HEK293 (cell line): ENCODE data around the gene KIF5A.

Experiments
- CTCF ChIA-PET: fragments of 350-600 bp; formaldehyde crosslinking; extraction: SDS; loops from one replicate; lab custom pipeline; 2021; ENCODE audit warnings: antibody characterized with exemption; lab: Yijun Ruan, JAX
- POLR2A ChIA-PET: fragments of 300-600 bp; formaldehyde crosslinking; extraction: SDS; loops from one replicate; lab custom pipeline; 2020; ENCODE audit warnings: antibody characterized with exemption, inconsistent platforms; lab: Yijun Ruan, JAX
- H3K27ac ChIP-seq: fragments of 200-500 bp; sonication (Bioruptor generic); 2 replicates; pipeline ENCODE4 v1.5.1; 2014; ENCODE audit warnings: low read depth, low read length, control low read depth, inconsistent platforms; ENCODE audit errors: extremely low read depth
- H3K36me3 ChIP-seq, 2 experiments: fragments of 200-500 bp in 1 of 2; sonication (Bioruptor generic) in 1 of 2; 1 replicate in 1 of 2; 2 replicates in 1 of 2; pipeline ENCODE4 v1.5.1; 2014 to 2017; ENCODE audit warnings: inconsistent platforms in 2 of 2, low read length in 2 of 2; ENCODE audit not compliant: control insufficient read depth in 2 of 2, insufficient read depth in 1 of 2
- H3K4me1 ChIP-seq: fragments of 200-500 bp; sonication (Bioruptor generic); 2 replicates; pipeline ENCODE4 v1.5.1; 2014; ENCODE audit warnings: mild to moderate bottlenecking, low read length, inconsistent platforms; ENCODE audit not compliant: control insufficient read depth, insufficient read depth
- H3K4me3 ChIP-seq: 2 replicates; pipeline ENCODE4 v1.5.1; 2011; ENCODE audit warnings: low read depth, mild to moderate bottlenecking, control low read depth, low read length, moderate library complexity
- H3K9me3 ChIP-seq: fragments of 200-500 bp; sonication (Bioruptor generic); 2 replicates; pipeline ENCODE4 v1.5.1; 2014; ENCODE audit warnings: low read depth, low read length, inconsistent platforms; ENCODE audit not compliant: control insufficient read depth, insufficient read depth
- HIC1 ChIP-seq: fragments of 450-650 bp; formaldehyde crosslinking; IDR thresholded peaks from 2 replicates; pipeline ENCODE4 v1.5.1; 2016; ENCODE audit warnings: missing biosample characterization, missing genetic modification characterization
- MYNN ChIP-seq: fragments of 450-650 bp; formaldehyde crosslinking; IDR thresholded peaks from 2 replicates; pipeline ENCODE4 v1.5.1; 2016; ENCODE audit warnings: missing biosample characterization, missing genetic modification characterization, borderline replicate concordance
- PRDM4 ChIP-seq: fragments of 450-650 bp; formaldehyde crosslinking; IDR thresholded peaks from 2 replicates; pipeline ENCODE4 v1.5.1; 2017; ENCODE audit warnings: missing biosample characterization, missing genetic modification characterization
- TRIM28 ChIP-seq: IDR thresholded peaks from 2 replicates; pipeline ENCODE4 v1.6.1; 2011; ENCODE audit warnings: low read length, control low read depth, borderline replicate concordance
- ZFHX2 ChIP-seq: fragments of 450-650 bp; formaldehyde crosslinking; conservative IDR thresholded peaks from 2 replicates; pipeline ENCODE4 v1.5.1; 2016; ENCODE audit warnings: missing biosample characterization, missing genetic modification characterization
- ZFP37 ChIP-seq: fragments of 450-650 bp; formaldehyde crosslinking; IDR thresholded peaks from 2 replicates; pipeline ENCODE4 v1.5.1; 2016; ENCODE audit warnings: missing biosample characterization, missing genetic modification characterization
- ZNF121 ChIP-seq: fragments of 450-650 bp; formaldehyde crosslinking; IDR thresholded peaks from 2 replicates; pipeline ENCODE4 v1.5.1; 2016; ENCODE audit warnings: missing biosample characterization, missing genetic modification characterization
- ZNF138 ChIP-seq: fragments of 450-650 bp; formaldehyde crosslinking; IDR thresholded peaks from 2 replicates; pipeline ENCODE4 v1.5.1; 2016; ENCODE audit warnings: missing biosample characterization, missing genetic modification characterization, borderline replicate concordance
- ZNF214 ChIP-seq: fragments of 450-650 bp; formaldehyde crosslinking; IDR thresholded peaks from 2 replicates; pipeline ENCODE4 v1.5.1; 2017; ENCODE audit warnings: missing biosample characterization, mild to moderate bottlenecking, missing genetic modification characterization, borderline replicate concordance
- ZNF274 ChIP-seq, 2 experiments: fragments of 200-500 bp in 1 of 2; fragments of 450-650 bp in 1 of 2; sonication (Bioruptor generic) in 1 of 2; formaldehyde crosslinking in 1 of 2; IDR thresholded peaks; 2 replicates each; pipeline versions ENCODE4 v1.5.1 to v1.6.1; 2014 to 2016; ENCODE audit warnings: borderline replicate concordance in 1 of 2, inconsistent platforms in 1 of 2, low read length in 1 of 2, missing biosample characterization in 1 of 2, missing genetic modification characterization in 1 of 2
- ZNF37A ChIP-seq: fragments of 450-650 bp; IDR thresholded peaks from 2 replicates; pipeline ENCODE4 v1.5.1; 2018; ENCODE audit warnings: missing biosample characterization, missing genetic modification characterization
- ZNF391 ChIP-seq: fragments of 450-650 bp; formaldehyde crosslinking; IDR thresholded peaks from 2 replicates; pipeline ENCODE4 v1.5.1; 2016; ENCODE audit warnings: low read depth, missing biosample characterization, missing genetic modification characterization, borderline replicate concordance
- ZNF433 ChIP-seq: fragments of 450-650 bp; formaldehyde crosslinking; IDR thresholded peaks from 2 replicates; pipeline ENCODE4 v1.5.1; 2016; ENCODE audit warnings: missing biosample characterization, missing genetic modification characterization, low read depth
- ZNF510 ChIP-seq: fragments of 450-650 bp; formaldehyde crosslinking; IDR thresholded peaks from 2 replicates; pipeline ENCODE4 v1.5.1; 2018; ENCODE audit warnings: mild to moderate bottlenecking, missing genetic modification characterization, missing biosample characterization; ENCODE audit not compliant: insufficient replicate concordance
- ZNF521 ChIP-seq: fragments of 450-650 bp; formaldehyde crosslinking; IDR thresholded peaks from 2 replicates; pipeline ENCODE4 v1.5.1; 2017; ENCODE audit warnings: missing biosample characterization, mild to moderate bottlenecking, missing genetic modification characterization
- ZNF791 ChIP-seq: fragments of 450-650 bp; formaldehyde crosslinking; IDR thresholded peaks from 2 replicates; pipeline ENCODE4 v1.5.1; 2016; ENCODE audit warnings: missing biosample characterization, missing genetic modification characterization
- ZNF792 ChIP-seq: fragments of 450-650 bp; formaldehyde crosslinking; IDR thresholded peaks from 2 replicates; pipeline ENCODE4 v1.5.1; 2016; ENCODE audit warnings: missing biosample characterization, missing genetic modification characterization
- ZNF830 ChIP-seq: fragments of 450-650 bp; IDR thresholded peaks from 2 replicates; pipeline ENCODE4 v1.5.0; 2018; ENCODE audit warnings: missing biosample characterization, missing genetic modification characterization, low read depth, mild to moderate bottlenecking, moderate library complexity
- TF ChIP-seq, protein P1 (sequence below): fragments of 450-650 bp; formaldehyde crosslinking; IDR thresholded peaks from 2 replicates; pipeline ENCODE4 v1.5.1; 2016; ENCODE audit warnings: missing biosample characterization, missing genetic modification characterization
- TF ChIP-seq, protein P2 (sequence below): fragments of 450-650 bp; formaldehyde crosslinking; IDR thresholded peaks from 2 replicates; pipeline ENCODE4 v1.5.1; 2017; ENCODE audit warnings: missing biosample characterization, missing genetic modification characterization

KIF5A gene

DNA sequence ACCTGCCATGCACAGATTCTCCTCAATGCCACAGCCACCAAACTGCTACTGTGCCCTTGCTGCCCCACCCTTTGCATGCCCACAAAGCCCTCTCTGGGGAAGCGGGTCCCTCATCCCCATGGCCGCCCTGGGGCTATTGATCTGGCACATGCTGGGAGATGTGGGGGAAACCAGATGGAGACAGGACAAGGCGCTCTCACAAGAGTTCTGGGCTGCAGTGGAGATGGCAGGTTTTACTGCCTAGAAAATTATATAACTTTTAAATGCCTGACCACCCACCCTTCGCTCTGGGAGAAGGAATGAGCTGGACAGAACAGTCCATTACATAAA, 30.6 kb downstream of the KIF5A start:
- Histone ChIP-seq H3K9me3 (no peaks in the 10 kb centered on the region), H3K36me3 (peaks cover 8 to 62% of the 10 kb centered on the region in 2 experiments; a peak in 2 of 3 replicates), H3K27ac (no peak overlapping the region), H3K4me1 (no peaks in the 10 kb centered on the region), H3K4me3 (no peak overlapping the region)
- CTCF ChIA-PET: interaction anchor here (0.9 to 6.6 kb wide), 6 partner anchors 9 to 156 kb away, joined by 3 to 113 read pairs (median 4); no protein-coding TSS in a partner anchor
- POLR2A ChIA-PET: interaction anchor here (1.3 kb wide), 1 partner anchor 11 kb away, joined by 3 read pairs; the partner anchor contains the start of gene PIP4K2C
- TF ChIP-seq ZNF521 (tag by site-specific recombination) (no peak), ZNF121 (no peak), ZNF37A (tag by site-specific recombination) (no peak), ZNF214 (tag by site-specific recombination) (no peak), ZNF391 (tag by site-specific recombination) (no peak), HIC1 (tag by site-specific recombination) (no peak)
- TF ChIP-seq, protein P1, sequence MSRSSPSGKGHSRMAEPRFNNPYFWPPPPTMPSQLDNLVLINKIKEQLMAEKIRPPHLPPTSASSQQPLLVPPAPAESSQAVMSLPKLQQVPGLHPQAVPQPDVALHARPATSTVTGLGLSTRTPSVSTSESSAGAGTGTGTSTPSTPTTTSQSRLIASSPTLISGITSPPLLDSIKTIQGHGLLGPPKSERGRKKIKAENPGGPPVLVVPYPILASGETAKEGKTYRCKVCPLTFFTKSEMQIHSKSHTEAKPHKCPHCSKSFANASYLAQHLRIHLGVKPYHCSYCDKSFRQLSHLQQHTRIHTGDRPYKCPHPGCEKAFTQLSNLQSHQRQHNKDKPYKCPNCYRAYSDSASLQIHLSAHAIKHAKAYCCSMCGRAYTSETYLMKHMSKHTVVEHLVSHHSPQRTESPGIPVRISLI (tag by site-specific recombination): no peak

- POLR2A ChIA-PET: interaction anchor here (0.6 kb wide), 1 partner anchor 11 kb away, joined by 4 read pairs; no protein-coding TSS in a partner anchor
- CTCF ChIA-PET: interaction anchor here (0.6 to 6.6 kb wide), 16 partner anchors 10 to 890 kb away, joined by 3 to 113 read pairs (median 5); partner anchors contain the start of genes B4GALNT1 and MBD6
Measured at GRCh38 chr12:57581802-57582201, 32.0 kb downstream of the KIF5A start.

More at GRCh38 chr12:57581802-57582201, 32.0 kb downstream of the KIF5A start:
- H3K36me3 ChIP-seq: peaks cover 6 to 48% of the 10 kb centered on the region in 2 experiments; a peak in 2 of 3 replicates
- H3K4me3 ChIP-seq: no peak overlapping the region
- no peak for TF ChIP-seq TRIM28
- TF ChIP-seq MYNN (tag by site-specific recombination): no peak
- no peak for TF ChIP-seq PRDM4 (tag by site-specific recombination)
- TF ChIP-seq ZNF792 (tag by site-specific recombination): no peak
- no peak for TF ChIP-seq ZNF433 (tag by site-specific recombination)
- no peak for TF ChIP-seq ZNF791
- TF ChIP-seq ZNF830: no peak
- no peak for TF ChIP-seq ZFHX2 (tag by site-specific recombination)
- no peak for TF ChIP-seq ZNF274 (IDR thresholded peaks at IDR 0.05; ENCODE audit: low read length)
- TF ChIP-seq ZNF274 (tag by site-specific recombination; IDR thresholded peaks at IDR 0.05; ENCODE audit: borderline replicate concordance): no peak
- TF ChIP-seq ZNF510 (tag by site-specific recombination): no peak
- TF ChIP-seq ZNF138 (tag by site-specific recombination): no peak
- TF ChIP-seq ZFP37 (tag by site-specific recombination): no peak
- TF ChIP-seq, protein P2, sequence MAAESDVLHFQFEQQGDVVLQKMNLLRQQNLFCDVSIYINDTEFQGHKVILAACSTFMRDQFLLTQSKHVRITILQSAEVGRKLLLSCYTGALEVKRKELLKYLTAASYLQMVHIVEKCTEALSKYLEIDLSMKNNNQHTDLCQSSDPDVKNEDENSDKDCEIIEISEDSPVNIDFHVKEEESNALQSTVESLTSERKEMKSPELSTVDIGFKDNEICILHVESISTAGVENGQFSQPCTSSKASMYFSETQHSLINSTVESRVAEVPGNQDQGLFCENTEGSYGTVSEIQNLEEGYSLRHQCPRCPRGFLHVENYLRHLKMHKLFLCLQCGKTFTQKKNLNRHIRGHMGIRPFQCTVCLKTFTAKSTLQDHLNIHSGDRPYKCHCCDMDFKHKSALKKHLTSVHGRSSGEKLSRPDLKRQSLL (tag by site-specific recombination): no peak
- H3K27ac ChIP-seq: no peak overlapping the region
- H3K9me3 ChIP-seq: no peaks in the 10 kb centered on the region
- H3K4me1 ChIP-seq: no peaks in the 10 kb centered on the region
